IMR-90 (cell line): ENCODE results near the gene SERPINA3. TPM values are rescaled to one million over a fixed set of nuclear protein-coding genes. Genes with fewer than 3 reads are reported as not detected.

Experiments used
- ATAC-seq: fragments of 200-7000 bp; cut with Tn5 transposase; 2 replicates; pipeline ENCODE4 v1.9.1; 2020; ENCODE audit warnings: low read depth, mild to moderate bottlenecking, moderate library complexity
- BruUV-seq: library from RNA; stranded (reverse); fragments of 400-500 nt; replicated peaks from 2 replicates; lab custom pipeline; 2021; lab: Mats Ljungman, UMichigan
- CTCF ChIA-PET: fragments of 300-600 bp; formaldehyde crosslinking; extraction: SDS; loops from one replicate; lab custom pipeline; 2021; ENCODE audit warnings: antibody characterized with exemption; lab: Yijun Ruan, JAX
- POLR2A ChIA-PET: fragments of 300-600 bp; sonication (Branson Sonifier 250); formaldehyde crosslinking; loops from one replicate; lab custom pipeline; 2022; ENCODE audit warnings: antibody characterized with exemption; ENCODE audit not compliant: unreplicated experiment; lab: Charles Lee
- DNase-seq: peaks from one replicate; pipeline ENCODE4 v3.0.0; 2013
- H2AFZ ChIP-seq: replicated peaks from 2 replicates; pipeline ENCODE3; 2013; ENCODE audit warnings: low read length, mild to moderate bottlenecking; ENCODE audit not compliant: poor library complexity
- H2AK5ac ChIP-seq: 2 replicates; pipeline ENCODE4 v1.6.1; 2013; ENCODE audit warnings: low read depth, low read length, inconsistent platforms
- H2AK9ac ChIP-seq: replicated peaks from 2 replicates; pipeline ENCODE3; 2013; ENCODE audit warnings: mild to moderate bottlenecking, low read depth, low read length, moderate library complexity; ENCODE audit not compliant: poor library complexity
- H2BK120ac ChIP-seq: 2 replicates; pipeline ENCODE4 v1.6.1; 2013; ENCODE audit warnings: low read depth, low read length, inconsistent platforms
- H2BK15ac ChIP-seq: 3 replicates; pipeline ENCODE4 v1.6.1; 2013; ENCODE audit warnings: low read depth, low read length, inconsistent platforms
- H2BK20ac ChIP-seq: 2 replicates; pipeline ENCODE4 v1.6.1; 2013; ENCODE audit warnings: low read depth, mild to moderate bottlenecking, inconsistent platforms, low read length, moderate library complexity
- H2BK5ac ChIP-seq: 2 replicates; pipeline ENCODE4 v1.6.1; 2013; ENCODE audit warnings: mild to moderate bottlenecking, low read depth, low read length, inconsistent platforms; ENCODE audit not compliant: poor library complexity, severe bottlenecking
- H3K14ac ChIP-seq: replicated peaks from 2 replicates; pipeline ENCODE4 v1.6.1; 2013; ENCODE audit warnings: low read depth, low read length, inconsistent platforms
- H3K18ac ChIP-seq: 2 replicates; pipeline ENCODE4 v1.6.1; 2013; ENCODE audit warnings: low read depth, low read length, control low read depth
- H3K23ac ChIP-seq: 2 replicates; pipeline ENCODE4 v1.6.1; 2013; ENCODE audit warnings: low read depth, low read length, inconsistent platforms
- H3K27ac ChIP-seq: 2 replicates; pipeline ENCODE4 v1.5.1; 2013; ENCODE audit warnings: mild to moderate bottlenecking, control low read depth, low read length; ENCODE audit not compliant: insufficient read depth
- H3K27me3 ChIP-seq: 2 replicates; pipeline ENCODE4 v1.6.1; 2013; ENCODE audit warnings: low read length; ENCODE audit not compliant: control insufficient read depth, insufficient read depth
- H3K36me3 ChIP-seq: 2 replicates; pipeline ENCODE4 v1.6.1; 2013; ENCODE audit warnings: low read length, mixed read lengths; ENCODE audit not compliant: control insufficient read depth, insufficient read depth
- H3K4ac ChIP-seq: 2 replicates; pipeline ENCODE4 v1.6.1; 2013; ENCODE audit warnings: low read depth, low read length, inconsistent platforms
- H3K4me1 ChIP-seq: 2 replicates; pipeline ENCODE4 v1.6.1; 2013; ENCODE audit warnings: low read length, mixed read lengths; ENCODE audit not compliant: control insufficient read depth, insufficient read depth
- H3K4me2 ChIP-seq: 2 replicates; pipeline ENCODE4 v1.6.1; 2013; ENCODE audit warnings: low read depth, mild to moderate bottlenecking, control low read depth, low read length, moderate library complexity
- H3K4me3 ChIP-seq: 2 replicates; pipeline ENCODE4 v1.5.1; 2013; ENCODE audit warnings: low read depth, mild to moderate bottlenecking, control low read depth, low read length, moderate library complexity; ENCODE audit not compliant: insufficient read depth
- H3K56ac ChIP-seq: 2 replicates; pipeline ENCODE4 v1.6.1; 2013; ENCODE audit warnings: low read length, inconsistent platforms; ENCODE audit not compliant: insufficient read depth; ENCODE audit errors: extremely low read depth
- H3K79me1 ChIP-seq, 2 experiments: 2 replicates each; pipeline ENCODE4 v1.6.1; 2013; ENCODE audit warnings: low read length in 2 of 2, inconsistent platforms in 1 of 2, low read depth in 1 of 2
- H3K9ac ChIP-seq: 2 replicates; pipeline ENCODE4 v1.6.1; 2013; ENCODE audit warnings: low read depth, low read length, control low read depth
- H3K9me1 ChIP-seq: 2 replicates; pipeline ENCODE4 v1.6.1; 2013; ENCODE audit warnings: low read length, inconsistent platforms; ENCODE audit not compliant: insufficient read depth
- H3K9me3 ChIP-seq: 2 replicates; pipeline ENCODE4 v1.6.1; 2013; ENCODE audit warnings: low read length; ENCODE audit not compliant: control insufficient read depth, insufficient read depth
- H4K20me1 ChIP-seq: 2 replicates; pipeline ENCODE4 v1.6.1; 2013; ENCODE audit warnings: low read length, inconsistent platforms; ENCODE audit not compliant: insufficient read depth
- H4K5ac ChIP-seq: 2 replicates; pipeline ENCODE4 v1.6.1; 2013; ENCODE audit warnings: mild to moderate bottlenecking, low read depth, low read length, control low read depth
- H4K8ac ChIP-seq, 2 experiments: 2 replicates each; pipeline ENCODE4 v1.6.1; 2013; ENCODE audit warnings: low read depth in 2 of 2, low read length in 2 of 2, control low read depth in 1 of 2, inconsistent platforms in 1 of 2
- H4K91ac ChIP-seq: 2 replicates; pipeline ENCODE4 v1.6.1; 2013; ENCODE audit warnings: low read depth, low read length, inconsistent platforms; ENCODE audit not compliant: insufficient read depth
- CHD1 ChIP-seq: IDR thresholded peaks from 2 replicates; pipeline ENCODE4 v1.6.1; 2012; ENCODE audit warnings: low read depth, low read length, improper control_type of control experiment
- MXI1 ChIP-seq: IDR thresholded peaks from 2 replicates; pipeline ENCODE4 v1.6.1; 2012; ENCODE audit warnings: low read depth, mild to moderate bottlenecking, low read length, moderate library complexity, borderline replicate concordance
- RCOR1 ChIP-seq: IDR thresholded peaks from 2 replicates; pipeline ENCODE4 v1.6.1; 2012; ENCODE audit warnings: mild to moderate bottlenecking, low read length, improper control_type of control experiment; ENCODE audit not compliant: insufficient replicate concordance
- RFX5 ChIP-seq: IDR thresholded peaks from 2 replicates; pipeline ENCODE4 v1.8.0; 2012; ENCODE audit warnings: low read depth, mild to moderate bottlenecking, low read length, moderate library complexity
- SMC3 ChIP-seq: fragments of 150-350 bp; IDR thresholded peaks from 2 replicates; pipeline ENCODE4 v1.6.1; 2016; ENCODE audit warnings: low read depth, mild to moderate bottlenecking, antibody characterized with exemption, low read length, moderate library complexity
- WGBS, 2 experiments: methylation state at CpG; one replicate each; pipeline versions ENCODE4 v1.1.5 to v1.1.7; 2013; ENCODE audit warnings: missing lambda C conversion rate in 2 of 2; ENCODE audit not compliant: insufficient read length in 1 of 2; ENCODE audit errors: extremely low coverage in 2 of 2; 5-methylcytosine and 5-hydroxymethylcytosine counted together
- dilution Hi-C: fragments of 300-500 bp; cut with HindIII; formaldehyde crosslinking; loops from one replicate; pipeline ENCODE4 v1.14.3; 2018; ENCODE audit warnings: low sequenced_read_pairs; ENCODE audit not compliant: unreplicated experiment
- in situ Hi-C: fragments of 300-500 bp; cut with MboI; formaldehyde crosslinking; loops from 3 replicates; pipeline ENCODE4 v1.14.3; 2019; ENCODE audit warnings: low sequenced_read_pairs, inconsistent platforms, mixed read lengths
- intact Hi-C: fragments of 100-400 bp; cut with micrococcal nuclease; formaldehyde crosslinking; loops from 2 replicates; pipeline ENCODE4 v1.10.0; 2022
- polyA plus RNA-seq, 3 experiments: library from polyadenylated mRNA; depleted of rRNA; stranded (reverse); fragments of >200 nt; gene quantifications; 2 replicates each; pipeline ENCODE4 v1.2.3, GENCODE V29; 2012; ENCODE audit warnings: low replicate concordance in 1 of 3
- total RNA-seq: library from RNA; depleted of rRNA; stranded (reverse); fragments of >200 nt; gene quantifications from 2 replicates; pipeline ENCODE4 v1.2.3, GENCODE V29; 2012
- TF ChIP-seq, protein P1 (sequence below): fragments of 150-350 bp; IDR thresholded peaks from 2 replicates; pipeline ENCODE4 v1.6.1; 2017; ENCODE audit warnings: mild to moderate bottlenecking, antibody characterized with exemption, low read length, low read depth

SERPINA3 gene
- total and polyA plus RNA-seq, 2 of the 4 experiments (the other 2 are of a cell fraction), result 0.36 to 0.48 TPM

- Histone ChIP-seq H4K20me1 (no peaks in the 10 kb centered on the region), H3K9ac (no peak overlapping the region), H2BK20ac (no peak overlapping the region), H3K36me3 (no peaks in the 10 kb centered on the region), H3K4me2 (no peak overlapping the region), H2AK9ac (peak overlapping the region; percentile 70), H3K4ac (no peak overlapping the region), H2AK5ac (no peak overlapping the region), H2BK5ac (no peak overlapping the region), H4K8ac (no peak overlapping the region), H3K56ac (no peak overlapping the region), H2BK15ac (no peak overlapping the region), H3K4me1 (no peaks in the 10 kb centered on the region), H2BK120ac (no peak overlapping the region), H3K23ac (no peak overlapping the region), H3K79me1 (no peaks in the 10 kb centered on the region), H3K4me3 (no peak overlapping the region), H3K9me3 (0 out of 2 replicates have a peak, but pooled peaks cover 2% of the 10 kb centered on the region), H3K27me3 (no peaks in the 10 kb centered on the region; the same call in 1 of the 2 replicates), H3K14ac (no peak overlapping the region), H3K27ac (no peak overlapping the region), H3K9me1 (no peaks in the 10 kb centered on the region), H3K18ac (no peak overlapping the region), H2AFZ (no peak overlapping the region), H4K5ac (no peak overlapping the region), H4K91ac (no peak overlapping the region)
- POLR2A ChIA-PET, result no interaction called here
- no TSS peak for BruUV-seq
- no CpG with 5 or more reads among the region's 13 CpGs for WGBS, 2 experiments
- peak; percentile 5 for DNase-seq
- in situ Hi-C loops (no loop called here), dilution Hi-C loops (no loop called here), intact Hi-C loops (no loop called here)
- CTCF ChIA-PET, result no interaction called here
- no peak for ATAC-seq
- TF ChIP-seq SMC3 (no peak), RFX5 (no peak), CHD1 (no peak), MXI1 (no peak), RCOR1 (no peak)
- TF ChIP-seq, protein P1, sequence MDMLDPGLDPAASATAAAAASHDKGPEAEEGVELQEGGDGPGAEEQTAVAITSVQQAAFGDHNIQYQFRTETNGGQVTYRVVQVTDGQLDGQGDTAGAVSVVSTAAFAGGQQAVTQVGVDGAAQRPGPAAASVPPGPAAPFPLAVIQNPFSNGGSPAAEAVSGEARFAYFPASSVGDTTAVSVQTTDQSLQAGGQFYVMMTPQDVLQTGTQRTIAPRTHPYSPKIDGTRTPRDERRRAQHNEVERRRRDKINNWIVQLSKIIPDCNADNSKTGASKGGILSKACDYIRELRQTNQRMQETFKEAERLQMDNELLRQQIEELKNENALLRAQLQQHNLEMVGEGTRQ, result no peak
Observed at GRCh38 chr14:94654071-94654861, 42.1 kb downstream of the SERPINA3 start.
